HG03558 (cell line): Measurements from ENCODE around the gene FRMD4A.
"Not testable (repeated sequence)": the region's sequence is repeated elsewhere in the genome, so short reads cannot be mapped to it uniquely, and the experiment has no call there.

Experiments used
- ATAC-seq: cut with Tn5 transposase; IDR thresholded peaks from one replicate; pipeline ENCODE4 v1.9.1; 2021; ENCODE audit warnings: moderate number of reproducible peaks; ENCODE audit not compliant: unreplicated experiment; ENCODE audit errors: extremely low read depth

Gene FRMD4A

GRCh38 chr10:13844651-13845050 is 486.1 kb downstream of the FRMD4A start:
- ATAC-seq: no peak

- no peak for ATAC-seq
Measured at GRCh38 chr10:13842117-13842516, 488.6 kb downstream of the FRMD4A start.

GRCh38 chr10:13840036-13840435 is 490.7 kb downstream of the FRMD4A start:
- ATAC-seq: no peak

- ATAC-seq: no peak
Measured at GRCh38 chr10:13839430-13839990, 491.2 kb downstream of the FRMD4A start.

GRCh38 chr10:13839030-13839429 is 491.7 kb downstream of the FRMD4A start:
- ATAC-seq: no peak

- no peak for ATAC-seq
Measured at GRCh38 chr10:13837966-13838365, 492.8 kb downstream of the FRMD4A start.

- ATAC-seq: no peak
Measured at GRCh38 chr10:13834581-13835286, 496.0 kb downstream of the FRMD4A start.

GRCh38 chr10:13831711-13832141 is 499.0 kb downstream of the FRMD4A start:
- no peak for ATAC-seq

- no peak for ATAC-seq
Measured at GRCh38 chr10:13830385-13830784, 500.3 kb downstream of the FRMD4A start.

GRCh38 chr10:13829790-13830189 is 500.9 kb downstream of the FRMD4A start:
- ATAC-seq: no peak

- not testable (repeated sequence) for ATAC-seq
Measured at GRCh38 chr10:13828284-13828683, 502.4 kb downstream of the FRMD4A start.

GRCh38 chr10:13827076-13827797 is 503.5 kb downstream of the FRMD4A start:
- no peak for ATAC-seq

- ATAC-seq: no peak
Measured at GRCh38 chr10:13823709-13824405, 506.9 kb downstream of the FRMD4A start.

GRCh38 chr10:13823096-13823708 is 507.5 kb downstream of the FRMD4A start:
- no peak for ATAC-seq

GRCh38 chr10:13822490-13822889 is 508.2 kb downstream of the FRMD4A start:
- ATAC-seq: no peak

GRCh38 chr10:13820964-13821337 is 509.8 kb downstream of the FRMD4A start:
- no peak for ATAC-seq

- ATAC-seq: no peak
Measured at GRCh38 chr10:13820119-13820963, 510.4 kb downstream of the FRMD4A start.

GRCh38 chr10:13816195-13816925 is 514.4 kb downstream of the FRMD4A start:
- ATAC-seq: no peak

- ATAC-seq: no peak
Measured at GRCh38 chr10:13815756-13816155, 515.0 kb downstream of the FRMD4A start.
